WTC11 (cell line): ENCODE measurements around the gene DISP2. TPM values are rescaled to one million over a fixed set of nuclear protein-coding genes. Genes with fewer than 3 reads are reported as not detected.

Experiments
- ATAC-seq: fragments of 200-7000 bp; cut with Tn5 transposase; 2 replicates; pipeline ENCODE4 v1.10.0; 2021; ENCODE audit warnings: mild to moderate bottlenecking, moderate library complexity
- CTCF ChIA-PET: fragments of 300-600 bp; sonication (Branson Sonifier 250); formaldehyde crosslinking; loops from one replicate; lab custom pipeline; 2021; ENCODE audit warnings: antibody characterized with exemption; lab: Charles Lee
- POLR2A ChIA-PET: fragments of 350-600 bp; sonication (Branson Sonifier 250); formaldehyde crosslinking; loops from one replicate; lab custom pipeline; 2021; ENCODE audit warnings: antibody characterized with exemption; lab: Charles Lee
- DNase-seq: peaks from one replicate; pipeline ENCODE4 v3.0.0; 2021; ENCODE audit warnings: low spot score
- H3K27ac Mint-ChIP-seq: 2 replicates; pipeline ENCODE4 v1.8.0; 2021; ENCODE audit warnings: mixed read lengths
- H3K27me3 Mint-ChIP-seq: 2 replicates; pipeline ENCODE4 v1.8.0; 2021; ENCODE audit warnings: low read depth, mild to moderate bottlenecking, moderate library complexity, mixed read lengths
- H3K36me3 Mint-ChIP-seq: 2 replicates; pipeline ENCODE4 v1.8.0; 2021; ENCODE audit warnings: mixed read lengths
- H3K4me1 Mint-ChIP-seq: 2 replicates; pipeline ENCODE4 v1.8.0; 2022; ENCODE audit warnings: mixed read lengths
- H3K4me3 Mint-ChIP-seq: 2 replicates; pipeline ENCODE4 v1.8.0; 2021; ENCODE audit warnings: mild to moderate bottlenecking, moderate library complexity, mixed read lengths
- H3K9me3 Mint-ChIP-seq: 2 replicates; pipeline ENCODE4 v1.8.0; 2021; ENCODE audit warnings: mixed read lengths
- ATF3 ChIP-seq: sonication (generic); formaldehyde crosslinking; conservative IDR thresholded peaks from 2 replicates; pipeline ENCODE4 v1.8.1; 2022; ENCODE audit warnings: mild to moderate bottlenecking, missing genetic modification reagents
- CBFB ChIP-seq: sonication (generic); formaldehyde crosslinking; IDR thresholded peaks from 2 replicates; pipeline ENCODE4 v1.8.1; 2022; ENCODE audit warnings: mild to moderate bottlenecking, low read depth, missing genetic modification reagents
- ESRRA ChIP-seq: sonication (generic); formaldehyde crosslinking; IDR thresholded peaks from 2 replicates; pipeline ENCODE4 v1.8.1; 2022; ENCODE audit warnings: mild to moderate bottlenecking, missing genetic modification reagents, borderline replicate concordance
- IRF1 ChIP-seq: sonication (generic); formaldehyde crosslinking; IDR thresholded peaks from 2 replicates; pipeline ENCODE4 v1.8.0; 2023; ENCODE audit warnings: missing genetic modification reagents
- KAT7 ChIP-seq: sonication (generic); formaldehyde crosslinking; IDR thresholded peaks from 2 replicates; pipeline ENCODE4 v1.8.1; 2023; ENCODE audit warnings: missing genetic modification reagents, mild to moderate bottlenecking, borderline replicate concordance
- MYBL2 ChIP-seq: sonication (generic); formaldehyde crosslinking; IDR thresholded peaks from 2 replicates; pipeline ENCODE4 v1.8.1; 2023; ENCODE audit warnings: mild to moderate bottlenecking, moderate library complexity, missing genetic modification reagents
- NR1H2 ChIP-seq: sonication (generic); formaldehyde crosslinking; IDR thresholded peaks from 2 replicates; pipeline ENCODE4 v1.9.0; 2021; ENCODE audit warnings: mild to moderate bottlenecking, moderate library complexity, missing genetic modification reagents
- NR2C2 ChIP-seq: sonication (generic); formaldehyde crosslinking; IDR thresholded peaks from 2 replicates; pipeline ENCODE4 v1.8.0; 2022; ENCODE audit warnings: mild to moderate bottlenecking, missing genetic modification reagents
- PREB ChIP-seq: sonication (generic); formaldehyde crosslinking; IDR thresholded peaks from 2 replicates; pipeline ENCODE4 v1.8.1; 2022; ENCODE audit warnings: mild to moderate bottlenecking, missing genetic modification reagents, moderate library complexity, borderline replicate concordance
- RELA ChIP-seq: sonication (generic); formaldehyde crosslinking; IDR thresholded peaks from 2 replicates; pipeline ENCODE4 v1.8.1; 2022; ENCODE audit warnings: missing genetic modification reagents, mild to moderate bottlenecking, borderline replicate concordance
- ZNF281 ChIP-seq: sonication (generic); formaldehyde crosslinking; IDR thresholded peaks from 2 replicates; pipeline ENCODE4 v1.8.0; 2023; ENCODE audit warnings: mild to moderate bottlenecking, missing genetic modification reagents
- ZNF425 ChIP-seq: fragments of 250-450 bp; sonication (Bioruptor Pico); conservative IDR thresholded peaks from 2 replicates; pipeline ENCODE4 v1.9.0; 2021; ENCODE audit warnings: mild to moderate bottlenecking
- ZNF512 ChIP-seq: sonication (generic); formaldehyde crosslinking; IDR thresholded peaks from 2 replicates; pipeline ENCODE4 v1.8.1; 2022; ENCODE audit warnings: missing genetic modification reagents, borderline replicate concordance
- total RNA-seq: library from RNA; stranded (reverse); gene quantifications from 3 replicates; pipeline ENCODE4 v1.2.3, GENCODE V29; 2021
- TF ChIP-seq, protein P1 (sequence below): fragments of 200-600 bp; IDR thresholded peaks from 2 replicates; pipeline ENCODE4 v1.8.0; 2022; ENCODE audit warnings: antibody characterized with exemption
- TF ChIP-seq, protein P2 (sequence below): sonication (generic); formaldehyde crosslinking; IDR thresholded peaks from 2 replicates; pipeline ENCODE4 v1.8.0; 2022; ENCODE audit warnings: mild to moderate bottlenecking, missing genetic modification reagents

The DISP2 gene
- total RNA-seq, 1 experiment from 2014 or later: 3.5 TPM

DNA sequence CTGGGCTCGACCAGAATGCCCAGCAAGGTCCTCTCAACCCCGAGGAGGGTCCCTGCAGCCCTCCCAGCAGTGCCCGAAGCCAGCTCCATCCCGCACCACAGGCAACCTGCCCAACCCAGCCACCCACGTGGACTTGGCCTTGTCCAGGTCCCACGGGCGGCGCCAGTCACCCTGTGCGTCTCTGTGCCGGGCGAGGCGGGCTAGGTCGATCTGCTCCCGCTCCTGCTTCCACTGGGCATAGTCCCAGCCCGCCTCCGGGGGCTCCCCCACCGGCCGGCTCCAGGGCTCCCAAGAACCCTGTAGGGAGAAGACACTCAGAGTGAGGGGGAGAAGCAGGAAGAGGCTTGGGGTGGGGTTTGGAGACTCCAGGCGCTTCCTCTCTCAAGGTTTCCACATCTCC, 20.4 kb upstream of the DISP2 start:
- POLR2A ChIA-PET: interaction anchor here (1.6 to 2.8 kb wide), 3 partner anchors 9 to 84 kb away, joined by 6 to 10 read pairs (median 6); partner anchors contain the start of gene INAFM2
- no peaks in the 10 kb centered on the region for H3K9me3 Mint-ChIP-seq

GRCh38 chr15:40338041-40338657, 19.9 kb upstream of the DISP2 start:
- peaks cover 42% of the 10 kb centered on the region for H3K4me1 Mint-ChIP-seq
- H3K27me3 Mint-ChIP-seq: peaks cover 5% of the 10 kb centered on the region
- no peaks in the 10 kb centered on the region for H3K36me3 Mint-ChIP-seq
- H3K9me3 Mint-ChIP-seq: no peaks in the 10 kb centered on the region
- peak; percentile 82 for ATAC-seq
- peak; percentile 92 for DNase-seq
- ChIA-PET CTCF (interaction anchor here (0.6 to 9.6 kb wide), 45 partner anchors 10 to 293 kb away, joined by 3 to 264 read pairs (median 9); partner anchors contain the start of genes BAHD1, DISP2, INAFM2 and IVD), POLR2A (interaction anchor here (1.6 to 2.8 kb wide), 3 partner anchors 10 to 83 kb away, joined by 6 to 10 read pairs (median 6); partner anchors contain the start of gene INAFM2)
- H3K27ac Mint-ChIP-seq: no peak overlapping the region
- H3K4me3 Mint-ChIP-seq: 0 out of 2 replicates have a peak overlapping the region, but pooled peaks have one; percentile 27
- TF ChIP-seq NR1H2 (CRISPR knock-in tag): no peak
- TF ChIP-seq CBFB: no peak
- TF ChIP-seq, protein P1, sequence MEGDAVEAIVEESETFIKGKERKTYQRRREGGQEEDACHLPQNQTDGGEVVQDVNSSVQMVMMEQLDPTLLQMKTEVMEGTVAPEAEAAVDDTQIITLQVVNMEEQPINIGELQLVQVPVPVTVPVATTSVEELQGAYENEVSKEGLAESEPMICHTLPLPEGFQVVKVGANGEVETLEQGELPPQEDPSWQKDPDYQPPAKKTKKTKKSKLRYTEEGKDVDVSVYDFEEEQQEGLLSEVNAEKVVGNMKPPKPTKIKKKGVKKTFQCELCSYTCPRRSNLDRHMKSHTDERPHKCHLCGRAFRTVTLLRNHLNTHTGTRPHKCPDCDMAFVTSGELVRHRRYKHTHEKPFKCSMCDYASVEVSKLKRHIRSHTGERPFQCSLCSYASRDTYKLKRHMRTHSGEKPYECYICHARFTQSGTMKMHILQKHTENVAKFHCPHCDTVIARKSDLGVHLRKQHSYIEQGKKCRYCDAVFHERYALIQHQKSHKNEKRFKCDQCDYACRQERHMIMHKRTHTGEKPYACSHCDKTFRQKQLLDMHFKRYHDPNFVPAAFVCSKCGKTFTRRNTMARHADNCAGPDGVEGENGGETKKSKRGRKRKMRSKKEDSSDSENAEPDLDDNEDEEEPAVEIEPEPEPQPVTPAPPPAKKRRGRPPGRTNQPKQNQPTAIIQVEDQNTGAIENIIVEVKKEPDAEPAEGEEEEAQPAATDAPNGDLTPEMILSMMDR: peak; percentile 87
- TF ChIP-seq NR2C2 (CRISPR knock-in tag): no peak
- no peak for TF ChIP-seq KAT7 (CRISPR knock-in tag)
- no peak for TF ChIP-seq RELA (CRISPR knock-in tag)
- no peak for TF ChIP-seq IRF1 (CRISPR knock-in tag)
- no peak for TF ChIP-seq ZNF281 (CRISPR knock-in tag)
- TF ChIP-seq, protein P2, sequence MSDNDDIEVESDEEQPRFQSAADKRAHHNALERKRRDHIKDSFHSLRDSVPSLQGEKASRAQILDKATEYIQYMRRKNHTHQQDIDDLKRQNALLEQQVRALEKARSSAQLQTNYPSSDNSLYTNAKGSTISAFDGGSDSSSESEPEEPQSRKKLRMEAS: peak; percentile 26; the same call in 1 of the 2 replicates
- no peak for TF ChIP-seq PREB
- no peak for TF ChIP-seq MYBL2 (CRISPR knock-in tag)
- TF ChIP-seq ESRRA (CRISPR knock-in tag): no peak
- TF ChIP-seq ATF3 (CRISPR knock-in tag): no peak
- TF ChIP-seq ZNF425: no peak

More for the DNA sequence above, 20.4 kb upstream of the DISP2 start:
- CTCF ChIA-PET: interaction anchor here (0.6 to 9.6 kb wide), 47 partner anchors 9 to 556 kb away, joined by 3 to 264 read pairs (median 8); partner anchors contain the start of genes BAHD1, DISP2, INAFM2 and IVD
- TF ChIP-seq, protein P2: 0 out of 2 replicates have a peak, but pooled peaks have one; percentile 12
- TF ChIP-seq ZNF512: no peak
- no peak for DNase-seq
- Mint-ChIP-seq H3K27ac (no peak overlapping the region), H3K4me1 (peaks cover 42% of the 10 kb centered on the region), H3K36me3 (no peaks in the 10 kb centered on the region), H3K27me3 (peaks cover 5% of the 10 kb centered on the region), H3K4me3 (no peak overlapping the region)
- ATAC-seq: peak; percentile 4
